LNCAP (cell line): ENCODE measurements around the gene PLXNB2.

Experiments
- CTCF ChIP-seq: fragments of 450-650 bp; IDR thresholded peaks from 2 replicates; pipeline ENCODE4 v1.5.1; 2017; ENCODE audit warnings: mild to moderate bottlenecking

PLXNB2 gene

GRCh38 chr22:50286701-50287318, 20.6 kb downstream of the PLXNB2 start:
- TF ChIP-seq CTCF: no peak

GRCh38 chr22:50286275-50286674, 21.2 kb downstream of the PLXNB2 start:
- TF ChIP-seq CTCF: no peak

GRCh38 chr22:50285568-50286229, 21.7 kb downstream of the PLXNB2 start:
- no peak for TF ChIP-seq CTCF

GRCh38 chr22:50284479-50284878, 23.0 kb downstream of the PLXNB2 start:
- no peak for TF ChIP-seq CTCF

- TF ChIP-seq CTCF: no peak
These were observed 23.6 kb downstream of the PLXNB2 start for GRCh38 chr22:50283821-50284220.

- no peak for TF ChIP-seq CTCF
These were observed 24.9 kb downstream of the PLXNB2 start for GRCh38 chr22:50282361-50283155.

GRCh38 chr22:50281957-50282356, 25.5 kb downstream of the PLXNB2 start:
- TF ChIP-seq CTCF: no peak
